GM12872 (cell line): Measurements from ENCODE around the gene PLEKHM3.

Experiments used
- CTCF ChIP-seq: IDR thresholded peaks from 3 replicates; pipeline ENCODE4 v1.5.1; 2011; ENCODE audit warnings: low read depth, mild to moderate bottlenecking, low read length, moderate library complexity; ENCODE audit not compliant: insufficient read depth

PLEKHM3 gene

GRCh38 chr2:207805566-207806226 is 219.6 kb downstream of the PLEKHM3 start:
- TF ChIP-seq CTCF: no peak

- TF ChIP-seq CTCF: no peak
Measured at GRCh38 chr2:207802650-207803049, 222.7 kb downstream of the PLEKHM3 start.

DNA sequence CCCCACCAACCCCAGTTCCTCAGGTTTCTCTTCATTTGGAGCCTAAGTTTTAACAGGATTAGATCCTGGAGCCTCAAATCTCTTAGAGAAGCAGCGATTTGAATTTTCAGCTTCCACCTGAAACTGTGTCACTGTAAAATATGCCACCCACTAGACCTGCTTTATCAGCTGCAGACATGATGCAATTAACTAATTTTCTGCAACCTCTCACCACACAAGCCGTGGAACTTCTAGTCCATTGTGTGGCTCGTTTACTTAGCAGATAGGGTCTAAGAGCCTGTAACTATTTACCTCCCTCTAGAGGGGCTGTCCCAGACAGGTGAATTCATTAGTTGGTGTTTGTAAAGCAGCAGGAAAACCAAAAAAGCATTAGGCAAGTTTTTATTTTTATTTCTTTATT is 224.1 kb downstream of the PLEKHM3 start:
- no peak for TF ChIP-seq CTCF

- no peak for TF ChIP-seq CTCF
Measured at GRCh38 chr2:207796585-207797350, 228.6 kb downstream of the PLEKHM3 start.

DNA sequence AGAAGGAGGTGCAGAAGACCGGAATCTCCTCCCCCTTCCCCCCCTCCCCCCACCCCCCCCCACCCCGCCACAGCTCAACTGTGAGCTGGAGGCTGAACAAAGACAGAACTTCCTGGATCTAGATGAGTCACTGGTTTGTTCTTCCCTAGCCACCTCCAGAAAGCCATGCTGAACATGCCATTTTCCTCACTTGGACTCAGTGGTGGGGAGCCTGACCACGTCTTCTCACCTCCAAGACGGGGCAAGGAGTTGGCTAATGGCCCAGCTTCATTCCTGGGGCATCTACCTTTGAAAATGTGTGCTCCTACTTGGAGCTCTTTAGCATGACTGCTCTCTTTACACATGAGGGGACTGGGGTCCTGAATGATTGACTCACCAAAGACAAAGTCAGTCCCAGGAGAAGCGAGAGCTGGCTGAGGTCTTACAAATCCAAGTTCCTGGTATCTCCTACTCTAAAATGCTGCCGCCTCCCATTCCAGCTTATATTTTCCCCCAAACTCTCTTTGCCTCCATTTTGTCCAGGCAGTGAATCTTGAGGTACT is 233.0 kb downstream of the PLEKHM3 start:
- no peak for TF ChIP-seq CTCF

GRCh38 chr2:207791579-207792243 is 233.6 kb downstream of the PLEKHM3 start:
- TF ChIP-seq CTCF: no peak

DNA sequence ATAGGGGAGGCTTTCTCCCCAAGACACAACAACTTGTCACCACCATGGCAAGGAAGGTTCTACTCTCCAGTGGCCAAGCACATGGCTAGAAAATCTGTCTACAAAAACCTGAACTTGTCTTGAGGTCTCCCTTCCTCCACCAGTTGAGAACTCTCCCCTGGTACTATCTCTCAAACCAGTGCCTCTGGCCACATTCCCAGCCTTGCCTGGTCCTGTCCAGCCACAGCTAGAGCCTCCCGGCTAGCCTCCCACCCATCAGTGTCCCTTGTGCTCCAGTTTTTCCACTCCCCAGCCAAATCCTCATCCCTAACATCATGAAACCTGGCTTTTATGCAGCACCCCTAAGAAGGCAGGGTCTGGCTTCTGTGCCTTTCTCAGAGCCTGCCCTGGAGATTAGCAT is 234.4 kb downstream of the PLEKHM3 start:
- TF ChIP-seq CTCF: no peak
